Kidney epithelial cell (primary cell): ENCODE results near the gene ETS1. TPM values are rescaled to one million over a fixed set of nuclear protein-coding genes. Genes with fewer than 3 reads are reported as not detected.
"Not testable (repeated sequence)": the region's sequence is repeated elsewhere in the genome, so short reads cannot be mapped to it uniquely, and the experiment has no call there.

Experiments used
- DNase-seq: peaks from one replicate; pipeline ENCODE4 v3.0.0-alpha.2; 2010; ENCODE audit warnings: low read depth
- H3K27me3 ChIP-seq: 2 replicates; pipeline ENCODE4 v1.6.0; 2011; ENCODE audit warnings: low read length; ENCODE audit not compliant: control insufficient read depth, insufficient read depth
- H3K36me3 ChIP-seq: 2 replicates; pipeline ENCODE4 v1.5.1; 2011; ENCODE audit warnings: low read length; ENCODE audit not compliant: control insufficient read depth, insufficient read depth
- H3K4me3 ChIP-seq: 2 replicates; pipeline ENCODE4 v1.5.1; 2011; ENCODE audit warnings: low read depth, mild to moderate bottlenecking, control low read depth, low read length
- total RNA-seq: library from RNA; depleted of rRNA; stranded (reverse); fragments of >200 nt; gene quantifications from 2 replicates; pipeline ENCODE4 v1.2.3, GENCODE V29; 2015
- TF ChIP-seq, protein P1 (sequence below): IDR thresholded peaks from 2 replicates; pipeline ENCODE4 v1.5.1; 2011; ENCODE audit warnings: mild to moderate bottlenecking, moderate library complexity, low read length, control low read depth, inconsistent platforms; ENCODE audit not compliant: insufficient read depth, poor library complexity, severe bottlenecking

ETS1 gene
- total RNA-seq, 1 donor from 2014 or later = 224 TPM

DNA sequence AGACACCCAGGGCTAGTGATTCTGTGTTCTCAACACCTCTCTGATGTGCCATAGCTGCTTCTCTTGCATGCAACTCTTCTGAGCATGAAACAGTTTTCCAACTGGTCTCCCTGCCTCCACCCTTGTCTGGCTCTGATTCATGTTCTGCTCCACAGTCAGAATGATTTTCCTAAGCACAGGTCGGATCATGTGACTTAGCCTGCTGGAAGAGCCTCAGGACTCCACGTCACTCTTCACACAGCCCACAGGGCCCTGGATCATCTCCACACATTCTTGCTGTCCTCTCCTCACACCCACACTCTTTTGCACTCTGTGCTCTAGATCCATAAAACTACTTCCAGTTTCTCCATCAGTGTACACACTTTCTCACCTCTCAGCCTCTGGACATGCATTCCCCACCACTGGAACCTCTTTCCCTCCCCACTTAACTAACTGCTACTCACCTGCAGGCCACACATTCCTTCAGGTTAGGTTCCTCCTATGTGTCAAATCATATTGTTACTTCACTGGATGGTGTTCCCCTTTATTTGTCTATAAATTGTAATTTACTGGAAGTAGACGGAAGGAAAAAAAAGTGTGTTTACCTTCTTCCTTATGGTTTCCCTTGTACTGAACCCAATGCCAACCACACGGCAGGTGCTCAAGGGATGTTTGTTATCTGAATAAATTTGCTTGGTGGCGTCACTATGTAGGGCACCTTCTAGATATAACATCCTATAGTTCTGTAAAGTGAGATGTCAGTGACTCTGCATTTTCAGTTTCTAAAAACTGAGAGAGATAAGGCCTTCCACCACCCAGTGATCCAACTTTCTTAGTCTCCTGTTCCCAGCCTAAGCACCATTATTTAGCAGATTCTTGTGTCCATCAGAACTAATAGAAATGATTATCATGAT is 133.7 kb downstream of the ETS1 start:
- TF ChIP-seq, protein P1, sequence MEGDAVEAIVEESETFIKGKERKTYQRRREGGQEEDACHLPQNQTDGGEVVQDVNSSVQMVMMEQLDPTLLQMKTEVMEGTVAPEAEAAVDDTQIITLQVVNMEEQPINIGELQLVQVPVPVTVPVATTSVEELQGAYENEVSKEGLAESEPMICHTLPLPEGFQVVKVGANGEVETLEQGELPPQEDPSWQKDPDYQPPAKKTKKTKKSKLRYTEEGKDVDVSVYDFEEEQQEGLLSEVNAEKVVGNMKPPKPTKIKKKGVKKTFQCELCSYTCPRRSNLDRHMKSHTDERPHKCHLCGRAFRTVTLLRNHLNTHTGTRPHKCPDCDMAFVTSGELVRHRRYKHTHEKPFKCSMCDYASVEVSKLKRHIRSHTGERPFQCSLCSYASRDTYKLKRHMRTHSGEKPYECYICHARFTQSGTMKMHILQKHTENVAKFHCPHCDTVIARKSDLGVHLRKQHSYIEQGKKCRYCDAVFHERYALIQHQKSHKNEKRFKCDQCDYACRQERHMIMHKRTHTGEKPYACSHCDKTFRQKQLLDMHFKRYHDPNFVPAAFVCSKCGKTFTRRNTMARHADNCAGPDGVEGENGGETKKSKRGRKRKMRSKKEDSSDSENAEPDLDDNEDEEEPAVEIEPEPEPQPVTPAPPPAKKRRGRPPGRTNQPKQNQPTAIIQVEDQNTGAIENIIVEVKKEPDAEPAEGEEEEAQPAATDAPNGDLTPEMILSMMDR = no peak
- Histone ChIP-seq H3K27me3 (no peaks in the 10 kb centered on the region), H3K36me3 (no peaks in the 10 kb centered on the region), H3K4me3 (no peak overlapping the region)
- DNase-seq = peak; percentile 93

- TF ChIP-seq, protein P1 = no peak
- DNase-seq = no peak
- Histone ChIP-seq H3K36me3 (no peaks in the 10 kb centered on the region), H3K4me3 (no peak overlapping the region), H3K27me3 (no peaks in the 10 kb centered on the region)
Measured at GRCh38 chr11:128451652-128452470, 135.5 kb downstream of the ETS1 start.

DNA sequence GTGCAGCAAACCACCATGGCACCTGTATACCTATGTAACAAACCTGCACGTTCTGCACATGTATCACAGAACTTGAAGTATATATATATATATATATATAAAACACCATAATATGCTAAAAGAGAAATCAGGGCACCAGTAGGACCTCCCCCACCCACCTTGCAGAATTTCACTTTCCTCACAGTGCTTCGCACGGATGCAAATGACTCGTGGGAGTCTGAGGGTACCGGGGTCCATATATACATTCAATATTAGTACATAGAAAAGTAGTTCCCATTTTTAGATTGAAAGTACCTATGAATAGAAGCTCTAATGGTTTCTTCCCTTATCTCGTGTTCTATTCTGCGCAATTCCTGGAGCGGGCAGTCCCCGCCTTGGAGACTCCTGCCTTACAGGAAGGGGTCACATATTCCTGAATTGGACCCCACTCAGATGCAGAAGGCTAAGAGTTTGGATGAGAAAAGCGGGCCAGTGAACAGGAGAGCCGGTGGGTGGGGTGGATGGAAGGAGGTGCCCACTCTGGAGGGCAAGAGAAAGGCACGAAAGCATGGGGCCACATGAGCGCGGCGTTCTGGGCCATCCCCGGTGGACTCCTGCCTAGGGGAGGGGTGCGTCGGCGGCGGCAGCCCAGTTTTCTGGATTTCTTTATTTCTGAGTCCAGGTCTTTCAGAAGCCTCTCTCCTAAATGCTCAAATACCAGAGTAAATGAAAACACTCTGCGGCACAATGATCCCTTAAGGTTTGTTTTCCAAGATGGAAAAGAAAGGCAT is 136.3 kb downstream of the ETS1 start:
- no peak for DNase-seq
- Histone ChIP-seq H3K4me3 (no peak overlapping the region), H3K36me3 (no peaks in the 10 kb centered on the region), H3K27me3 (no peaks in the 10 kb centered on the region)
- TF ChIP-seq, protein P1 = no peak

DNA sequence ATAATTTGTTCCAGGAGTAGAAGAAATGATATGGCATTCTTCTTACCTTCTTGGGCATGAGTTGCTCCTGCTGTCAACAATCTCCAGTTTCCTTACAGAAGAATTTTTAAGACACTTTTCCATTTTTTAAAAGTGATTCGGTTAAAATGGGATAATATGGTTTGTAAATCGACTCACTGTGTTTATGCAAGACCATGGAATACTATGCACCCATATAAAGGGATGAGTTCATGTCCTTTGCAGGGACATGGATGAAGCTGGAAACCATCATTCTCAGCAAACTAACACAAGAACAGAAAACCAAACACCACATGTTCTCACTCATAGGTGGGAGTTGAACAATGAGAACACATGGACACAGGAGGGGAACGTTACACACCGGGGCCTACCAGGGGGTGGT is 136.9 kb downstream of the ETS1 start:
- not testable (repeated sequence) for H3K4me3 ChIP-seq, H3K27me3 ChIP-seq, DNase-seq, H3K36me3 ChIP-seq

DNA sequence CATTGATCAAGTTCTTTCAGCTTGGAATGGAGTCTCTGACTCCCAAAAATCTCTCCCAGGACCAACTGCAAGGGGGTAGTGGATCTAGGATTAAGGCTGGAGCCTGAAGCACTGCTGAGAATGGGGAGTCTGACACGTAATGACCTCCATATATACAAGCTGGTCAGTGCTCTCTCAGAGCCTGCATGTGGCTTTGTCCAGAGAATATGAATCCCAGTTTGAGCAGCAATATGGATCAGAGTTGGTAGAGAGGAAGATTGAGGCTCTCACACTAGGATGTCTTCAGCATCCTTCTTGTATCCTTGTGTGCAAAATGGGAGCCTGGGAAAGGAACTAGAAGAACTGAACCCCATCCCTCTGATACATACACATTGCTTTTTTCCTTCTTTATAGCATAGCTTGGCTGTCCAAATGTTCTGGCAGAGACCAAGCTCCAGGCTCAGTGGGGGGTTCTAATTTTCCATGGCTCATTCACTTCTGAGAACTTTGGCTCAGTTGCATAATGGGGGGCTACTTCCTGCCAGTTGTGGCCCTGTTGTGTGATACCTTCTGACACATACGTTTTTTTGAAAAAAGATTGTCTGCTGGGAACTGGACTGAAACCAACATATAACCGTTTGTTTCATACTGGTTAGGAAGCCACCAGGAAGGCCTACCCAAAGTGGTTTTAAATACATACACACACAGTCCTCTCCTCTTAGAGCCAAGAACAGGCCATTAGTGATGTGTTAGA is 138.2 kb downstream of the ETS1 start:
- TF ChIP-seq, protein P1 = no peak
- Histone ChIP-seq H3K36me3 (no peaks in the 10 kb centered on the region), H3K4me3 (no peak overlapping the region), H3K27me3 (no peaks in the 10 kb centered on the region)
- no peak for DNase-seq
